GM19328 (cell line): ENCODE data around the gene IFI44L.

ENCODE experiments used
- ATAC-seq: cut with Tn5 transposase; IDR thresholded peaks from one replicate; pipeline ENCODE4 v1.9.1; 2021; ENCODE audit warnings: mild to moderate bottlenecking, moderate library complexity; ENCODE audit not compliant: unreplicated experiment

Gene IFI44L

DNA sequence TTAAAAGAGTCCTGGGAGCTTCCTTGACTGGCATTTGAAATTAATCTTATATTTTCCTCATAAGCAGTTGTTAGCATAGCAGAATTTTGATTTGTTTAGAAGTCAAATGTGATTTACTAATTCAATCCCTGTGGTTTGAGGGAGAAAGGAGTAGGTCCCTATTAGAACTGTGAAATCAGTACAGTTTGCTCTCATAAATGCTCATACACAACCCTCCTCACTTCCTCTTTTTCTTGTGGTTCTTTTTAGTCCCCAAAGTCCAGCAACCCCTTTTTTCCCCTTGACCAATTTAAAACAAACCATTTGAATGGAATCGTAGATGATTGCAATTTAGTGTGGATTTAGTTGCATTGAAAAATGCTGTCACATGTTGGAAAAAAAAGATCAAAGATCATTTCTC is 20.2 kb downstream of the IFI44L start:
- no peak for ATAC-seq

DNA sequence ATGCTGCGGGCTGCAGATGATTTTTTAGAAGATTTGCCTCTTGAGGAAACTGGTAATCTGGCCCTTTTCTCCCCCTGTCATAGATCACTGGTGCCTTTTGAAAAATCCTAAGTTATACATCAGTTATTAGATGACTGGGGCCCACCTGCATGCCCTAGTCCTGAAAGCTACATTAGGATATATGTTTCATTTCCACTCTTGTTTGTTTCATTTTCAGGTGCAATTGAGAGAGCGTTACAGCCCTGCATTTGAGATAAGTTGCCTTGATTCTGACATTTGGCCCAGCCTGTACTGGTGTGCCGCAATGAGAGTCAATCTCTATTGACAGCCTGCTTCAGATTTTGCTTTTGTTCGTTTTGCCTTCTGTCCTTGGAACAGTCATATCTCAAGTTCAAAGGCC is 21.3 kb downstream of the IFI44L start:
- no peak for ATAC-seq

DNA sequence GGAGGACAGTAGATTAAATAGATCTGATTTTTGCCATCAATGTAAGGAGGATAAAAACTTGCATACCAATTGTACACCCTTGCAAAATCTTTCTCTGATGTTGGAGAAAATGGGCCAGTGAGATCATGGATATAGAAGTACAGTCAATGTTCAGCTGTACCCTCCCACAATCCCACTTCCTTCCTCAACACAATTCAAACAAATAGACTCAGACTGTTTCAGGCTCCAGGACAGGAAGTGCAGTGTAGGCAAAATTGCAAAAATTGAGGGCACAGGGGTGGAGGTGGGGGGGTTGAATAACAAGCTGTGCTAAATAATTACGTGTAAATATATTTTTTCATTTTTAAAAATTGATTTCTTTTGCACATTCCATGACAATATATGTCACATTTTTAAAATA is 25.5 kb downstream of the IFI44L start:
- no peak for ATAC-seq

DNA sequence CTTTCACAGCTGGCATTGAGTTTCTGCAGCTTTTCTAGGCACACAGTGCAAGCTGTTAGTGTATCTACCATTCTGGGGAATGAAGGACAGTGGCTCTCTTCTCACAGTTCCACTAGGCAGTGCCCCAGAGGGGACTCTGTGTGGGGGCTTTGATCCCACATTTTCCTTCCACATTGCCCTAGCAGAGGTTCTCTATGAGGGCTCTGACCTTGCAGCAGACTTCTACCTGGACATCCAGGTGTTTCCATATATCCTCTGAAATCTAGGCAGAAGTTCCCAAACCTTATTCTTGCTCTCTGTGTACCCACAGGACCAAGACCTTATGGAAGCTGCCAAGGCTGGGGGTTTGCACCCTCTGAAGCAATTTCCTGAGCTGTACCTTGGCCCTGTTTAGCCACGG is 27.0 kb downstream of the IFI44L start:
- ATAC-seq, result no peak

DNA sequence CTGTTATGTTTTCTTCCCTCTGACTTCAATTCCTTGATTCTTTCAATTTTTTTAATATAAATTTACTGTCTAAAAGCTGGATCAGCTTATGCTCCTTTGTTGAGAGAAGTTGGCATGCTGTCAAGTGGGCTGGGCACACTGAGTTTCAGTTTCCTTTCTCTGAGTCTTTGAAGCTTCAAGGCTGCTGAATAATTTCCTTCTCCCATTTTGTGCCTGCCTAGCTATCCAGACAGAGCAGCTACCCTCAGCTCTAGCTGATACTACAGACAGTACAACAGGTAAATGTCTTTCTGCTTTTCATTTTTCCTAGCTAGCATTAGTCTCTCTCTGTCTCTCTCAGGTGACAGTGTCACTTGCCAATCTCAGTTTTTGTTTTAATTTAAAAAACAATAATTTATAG is 29.4 kb downstream of the IFI44L start, which contains the start of gene IFI44:
TSS of gene IFI44 (plus strand) at position 204 of the 400 bp plus-strand sequence. CDS start 365 bp downstream, outside the sequence.
- ATAC-seq, result peak; percentile 70

DNA sequence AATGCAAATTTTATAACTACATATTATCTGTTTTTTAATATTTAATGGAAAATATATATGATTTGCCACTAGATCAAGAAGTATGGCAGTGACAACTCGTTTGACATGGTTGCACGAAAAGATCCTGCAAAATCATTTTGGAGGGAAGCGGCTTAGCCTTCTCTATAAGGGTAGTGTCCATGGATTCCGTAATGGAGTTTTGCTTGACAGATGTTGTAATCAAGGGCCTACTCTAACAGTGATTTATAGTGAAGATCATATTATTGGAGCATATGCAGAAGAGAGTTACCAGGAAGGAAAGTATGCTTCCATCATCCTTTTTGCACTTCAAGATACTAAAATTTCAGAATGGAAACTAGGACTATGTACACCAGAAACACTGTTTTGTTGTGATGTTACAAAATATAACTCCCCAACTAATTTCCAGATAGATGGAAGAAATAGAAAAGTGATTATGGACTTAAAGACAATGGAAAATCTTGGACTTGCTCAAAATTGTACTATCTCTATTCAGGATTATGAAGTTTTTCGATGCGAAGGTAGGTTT is 29.9 kb downstream of the IFI44L start:
- no peak for ATAC-seq

DNA sequence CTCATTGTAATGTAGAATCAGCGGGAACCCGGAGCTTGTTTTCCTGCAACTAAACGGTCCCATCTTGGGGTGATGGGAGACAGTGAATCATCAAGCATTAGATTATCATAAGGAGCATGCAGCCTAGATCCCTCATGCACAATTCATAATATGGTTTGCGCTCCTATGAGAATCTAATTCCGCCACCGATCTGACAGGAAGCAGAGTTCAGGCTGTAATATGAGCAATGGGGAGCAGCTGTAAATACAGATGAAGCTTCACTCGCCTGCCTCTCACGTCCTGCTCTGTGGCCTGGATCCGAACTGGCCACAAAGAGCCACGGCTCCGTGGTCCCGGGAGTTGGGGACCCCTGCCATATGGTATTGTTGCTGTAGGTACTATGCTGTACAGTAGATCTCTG is 31.0 kb downstream of the IFI44L start:
- ATAC-seq, result peak; percentile 38

DNA sequence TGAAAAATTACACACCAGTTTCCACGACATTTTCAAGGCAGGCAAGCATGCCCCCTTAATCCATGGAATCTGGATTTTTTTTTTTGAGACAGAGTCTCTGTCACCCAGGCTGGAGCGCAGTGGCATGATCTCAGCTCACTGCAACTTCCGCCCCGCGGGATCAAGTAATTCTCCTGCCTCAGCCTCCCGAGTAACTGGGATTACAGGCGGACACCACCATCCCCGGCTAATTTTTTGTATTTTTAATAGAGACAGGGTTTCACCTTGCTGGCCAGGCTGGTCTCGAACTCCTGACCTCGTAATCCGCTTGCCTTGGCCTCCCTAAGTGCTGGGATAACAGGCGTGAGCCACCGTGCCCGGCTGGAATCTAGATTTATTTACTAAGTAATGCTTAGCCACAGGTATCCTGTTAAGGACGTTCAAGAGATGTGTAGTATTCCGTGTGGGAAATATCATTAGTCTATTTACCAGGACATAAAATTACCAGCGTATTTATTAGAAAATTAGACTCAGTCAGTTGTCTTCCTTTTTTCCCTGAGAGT is 31.8 kb downstream of the IFI44L start:
- no peak for ATAC-seq

DNA sequence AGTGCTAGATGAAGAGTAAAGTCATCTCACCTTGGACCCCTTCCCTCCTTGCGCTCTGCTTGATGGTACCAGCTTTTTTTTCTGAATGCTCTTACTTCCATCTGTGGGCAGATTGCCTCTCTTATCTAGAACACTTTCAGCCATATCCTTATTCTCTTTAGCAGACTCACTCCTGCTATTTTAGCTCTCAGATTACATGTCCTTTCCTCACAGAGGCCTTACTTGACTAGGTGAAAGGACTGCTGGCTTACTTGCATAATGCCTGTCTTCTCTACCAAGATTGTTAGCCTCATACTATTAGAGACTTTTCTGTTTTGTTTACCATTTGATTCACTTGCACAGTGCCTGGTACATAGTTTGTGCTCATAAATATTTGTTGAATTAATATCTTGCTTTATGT is 38.7 kb downstream of the IFI44L start:
- no peak for ATAC-seq

DNA sequence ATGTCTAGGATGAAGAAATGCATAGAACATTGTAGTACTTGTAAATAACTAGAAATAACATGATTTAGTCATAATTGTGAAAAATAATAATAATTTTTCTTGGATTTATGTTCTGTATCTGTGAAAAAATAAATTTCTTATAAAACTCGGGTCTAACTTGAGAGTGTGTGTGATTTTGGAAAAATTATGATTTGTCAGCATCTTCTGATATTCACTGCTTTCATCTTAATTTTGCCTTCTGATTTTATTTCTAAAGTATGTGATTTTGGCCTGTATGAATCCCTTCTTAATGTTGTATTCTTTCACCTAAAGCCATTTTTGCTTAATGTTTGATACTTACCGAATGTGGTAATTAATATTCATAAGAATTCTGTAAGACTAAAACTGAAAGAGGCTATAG is 43.7 kb downstream of the IFI44L start:
- no peak for ATAC-seq

DNA sequence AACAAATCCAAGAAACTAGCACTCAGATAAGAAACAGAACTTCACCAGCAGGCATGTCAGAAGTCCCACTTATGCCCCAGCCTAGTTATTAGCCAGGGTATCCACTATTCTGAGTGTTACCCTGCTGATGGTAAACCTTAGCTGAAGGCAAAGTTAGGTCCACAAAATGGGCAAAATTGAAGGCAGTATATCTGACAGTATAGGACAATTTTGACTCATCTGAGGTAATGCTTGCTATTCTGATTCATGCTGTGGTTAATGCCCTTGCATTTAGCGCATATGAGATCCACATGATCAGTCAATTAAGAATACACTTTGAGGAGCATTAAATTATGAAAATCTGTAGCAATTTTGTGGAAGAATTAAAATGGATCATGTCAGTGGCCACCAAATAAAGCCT is 44.5 kb downstream of the IFI44L start:
- ATAC-seq, result no peak

DNA sequence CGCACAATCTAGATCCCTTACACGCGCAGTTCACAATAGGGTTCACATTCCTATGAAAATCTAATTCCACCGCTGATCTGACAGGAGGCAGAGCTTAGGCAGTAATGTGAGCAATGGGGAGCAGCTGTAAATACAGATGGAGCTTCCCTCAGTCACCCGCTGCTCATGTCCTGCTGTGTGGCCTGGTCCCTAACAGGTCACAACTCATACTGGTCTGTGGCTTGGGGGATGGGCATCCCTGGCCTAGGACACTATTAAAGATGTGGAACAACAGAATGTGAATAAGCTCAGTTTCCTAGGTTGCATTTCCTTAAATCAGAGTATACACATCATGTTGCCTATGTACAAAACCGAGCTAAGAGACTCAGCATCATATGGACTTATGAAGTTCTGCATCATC is 45.6 kb downstream of the IFI44L start:
- ATAC-seq, result no peak

DNA sequence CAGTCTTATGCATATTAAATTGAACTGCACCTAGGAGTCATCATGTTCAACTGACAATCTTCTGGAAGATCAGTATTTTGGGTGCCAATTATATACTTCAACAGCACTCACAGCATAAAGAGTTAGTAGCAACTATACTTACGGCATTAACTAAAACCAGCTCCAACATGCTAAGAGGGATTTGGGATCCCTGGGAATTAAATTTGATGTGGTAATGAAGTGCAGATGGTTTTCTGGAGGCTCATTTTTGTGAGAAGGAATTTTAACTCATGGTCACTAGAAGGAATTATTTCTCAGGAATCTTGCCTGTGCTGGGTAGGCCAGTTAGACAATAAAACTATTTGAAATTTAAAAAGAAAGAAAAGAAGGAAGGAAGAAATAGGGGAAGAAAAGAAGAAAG is 47.7 kb downstream of the IFI44L start:
- no peak for ATAC-seq

DNA sequence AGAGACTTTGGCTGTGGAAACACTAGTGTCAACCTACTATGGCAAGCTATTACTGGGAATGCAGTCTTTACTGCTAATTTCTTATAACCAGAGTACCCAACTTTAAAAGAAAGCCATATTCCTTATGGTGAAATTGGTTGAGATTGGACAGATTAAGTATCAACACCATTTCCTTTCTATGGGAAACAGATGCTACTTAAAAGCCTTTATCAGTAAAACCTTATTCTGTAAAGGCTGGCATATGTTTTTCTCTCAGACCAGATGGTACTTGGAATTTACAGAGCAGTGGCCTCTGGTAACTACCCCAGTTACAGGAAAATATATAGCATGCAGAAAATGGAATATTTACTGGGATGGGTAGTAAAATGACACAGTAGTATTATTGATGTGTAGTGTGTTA is 48.2 kb downstream of the IFI44L start:
- ATAC-seq, result no peak

DNA sequence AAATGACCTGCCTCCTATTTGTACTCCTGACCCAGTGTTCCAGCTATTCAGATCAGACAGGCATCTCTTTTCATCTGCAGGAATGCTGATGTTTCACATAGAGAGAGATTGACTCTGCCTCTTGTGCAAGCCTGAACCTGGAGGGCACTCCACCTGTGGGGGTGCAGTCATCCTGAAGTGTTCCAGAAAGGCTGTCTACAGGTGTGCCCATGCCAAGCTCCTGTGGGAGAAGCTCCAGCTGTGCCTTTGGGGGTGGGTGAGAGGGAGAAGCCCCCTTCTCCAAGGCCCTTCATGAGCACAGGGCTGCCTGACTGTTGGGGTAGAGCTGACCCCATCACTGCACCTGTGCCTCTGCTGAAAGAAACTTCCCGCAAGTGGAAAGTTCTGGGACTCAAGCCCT is 52.2 kb downstream of the IFI44L start:
- ATAC-seq, result no peak

DNA sequence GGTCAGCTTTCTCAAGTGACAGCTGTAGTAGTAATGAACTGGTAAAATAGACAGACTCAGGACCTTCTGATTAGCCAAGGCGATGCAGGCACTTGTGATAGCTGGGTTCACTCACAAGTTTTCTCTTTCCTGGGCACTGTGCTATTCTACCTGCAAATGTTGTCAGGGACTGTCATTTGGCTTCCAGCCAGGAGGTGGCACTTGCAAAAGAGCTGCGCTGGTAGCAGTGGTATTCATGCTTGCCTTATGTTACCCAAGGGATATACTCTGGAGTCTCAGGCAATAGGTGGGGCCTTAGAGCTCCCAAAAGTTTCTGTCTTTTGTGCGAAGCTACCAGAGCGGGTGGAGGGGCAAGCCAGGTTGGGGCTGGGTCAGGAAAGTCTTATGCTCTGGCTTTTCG is 52.9 kb downstream of the IFI44L start:
- ATAC-seq, result no peak

DNA sequence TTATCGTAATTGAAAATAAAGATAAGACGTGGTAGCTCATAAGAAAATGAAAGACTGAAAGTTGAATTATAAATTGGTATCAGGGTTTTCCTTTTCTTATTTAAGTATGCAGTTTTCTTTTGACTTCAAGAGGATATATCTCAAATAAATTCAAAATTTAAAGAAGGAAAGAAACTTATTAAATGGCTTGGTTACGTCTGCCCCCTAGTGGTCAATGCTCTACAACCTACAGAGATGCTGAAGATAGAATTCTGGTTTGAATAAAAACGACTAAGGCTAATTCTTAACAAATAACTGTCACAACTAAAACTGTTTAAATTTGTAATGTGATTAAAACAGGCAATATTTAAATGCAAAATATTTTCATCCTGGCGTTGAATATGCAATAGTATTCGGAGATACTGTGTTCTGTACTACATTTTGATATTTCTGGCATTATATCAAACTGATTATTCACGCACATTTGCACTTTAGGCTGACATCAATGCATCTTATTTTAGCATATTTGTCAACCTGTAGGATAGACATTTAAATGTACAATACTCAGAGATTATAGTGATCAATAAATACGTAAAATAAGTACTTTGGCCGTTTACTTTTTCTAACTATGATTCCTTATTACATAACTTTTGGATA is 56.2 kb downstream of the IFI44L start:
- no peak for ATAC-seq

DNA sequence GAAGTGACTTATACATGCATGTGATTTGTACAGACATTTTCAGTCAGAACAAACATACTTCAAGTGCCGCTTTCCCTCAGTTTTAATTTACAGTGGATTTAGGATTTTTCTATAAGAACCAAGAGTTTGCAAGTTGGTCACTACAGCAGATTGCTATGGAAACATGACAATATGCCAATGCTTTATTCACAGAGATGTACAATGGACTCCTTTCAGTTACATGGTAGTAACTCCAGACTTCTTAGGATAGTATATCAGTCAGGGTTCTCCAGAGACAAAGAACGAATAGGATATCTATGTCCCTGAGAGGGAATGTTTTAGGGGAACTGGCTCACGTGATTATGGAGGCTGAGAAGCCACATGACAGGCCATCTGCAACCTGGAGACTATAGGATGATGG is 56.7 kb downstream of the IFI44L start:
- no peak for ATAC-seq

DNA sequence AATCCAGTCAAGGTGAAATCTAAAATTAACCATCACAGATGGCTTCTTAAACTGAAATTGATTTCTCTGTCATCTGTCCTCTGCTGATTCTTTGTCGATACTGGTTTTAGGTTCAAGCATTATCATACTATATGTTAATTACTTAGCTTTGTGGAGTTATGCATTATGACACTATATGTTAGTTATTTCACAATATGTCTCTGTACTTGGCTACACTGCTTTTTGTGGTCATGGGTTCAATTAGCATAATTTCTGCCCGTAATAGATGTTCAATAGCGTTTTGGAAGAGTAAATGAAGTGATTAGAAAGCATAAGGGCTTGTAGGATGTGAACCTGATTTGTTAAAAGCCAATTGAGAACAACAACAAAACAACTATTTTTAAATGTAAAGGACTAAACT is 57.5 kb downstream of the IFI44L start:
- ATAC-seq, result no peak

DNA sequence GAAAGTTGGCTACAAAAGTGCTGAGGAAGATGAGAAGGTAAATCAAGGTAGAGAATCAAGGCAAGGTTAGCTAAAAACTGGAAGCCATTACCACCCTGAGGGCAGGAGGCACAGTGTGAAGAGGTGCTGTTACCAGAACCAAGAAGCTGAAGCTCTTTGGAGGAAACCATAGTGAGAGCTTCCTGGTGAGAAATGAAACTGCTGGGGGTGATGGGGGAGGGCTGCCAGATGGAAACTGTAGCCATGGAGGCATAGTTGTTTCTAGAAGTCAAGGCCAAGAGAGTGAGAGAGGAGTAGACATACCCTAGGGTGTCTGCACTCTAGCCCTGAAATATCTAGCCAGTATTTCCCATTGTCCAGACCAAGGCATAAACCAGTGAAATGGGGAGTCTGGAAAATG is 58.1 kb downstream of the IFI44L start:
- ATAC-seq, result peak; percentile 78

DNA sequence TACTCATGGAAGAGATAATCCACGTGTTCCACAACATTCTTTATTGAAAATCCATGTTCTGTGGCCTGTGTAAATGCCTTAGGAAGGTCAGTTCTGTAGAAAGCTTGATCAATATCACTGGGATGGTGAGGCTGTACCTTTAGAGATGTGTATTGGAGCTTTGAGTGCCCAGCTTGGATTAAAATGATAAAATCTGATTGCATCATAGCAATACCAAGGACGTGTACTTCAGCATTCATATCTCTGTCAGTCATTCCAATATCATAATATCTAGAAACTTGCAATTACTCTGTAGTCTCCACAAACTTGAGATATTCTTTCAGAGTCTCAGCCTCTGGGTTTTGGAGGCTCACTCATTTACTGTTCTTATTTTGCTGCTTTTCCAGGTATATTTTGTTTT is 61.0 kb downstream of the IFI44L start:
- ATAC-seq, result no peak

DNA sequence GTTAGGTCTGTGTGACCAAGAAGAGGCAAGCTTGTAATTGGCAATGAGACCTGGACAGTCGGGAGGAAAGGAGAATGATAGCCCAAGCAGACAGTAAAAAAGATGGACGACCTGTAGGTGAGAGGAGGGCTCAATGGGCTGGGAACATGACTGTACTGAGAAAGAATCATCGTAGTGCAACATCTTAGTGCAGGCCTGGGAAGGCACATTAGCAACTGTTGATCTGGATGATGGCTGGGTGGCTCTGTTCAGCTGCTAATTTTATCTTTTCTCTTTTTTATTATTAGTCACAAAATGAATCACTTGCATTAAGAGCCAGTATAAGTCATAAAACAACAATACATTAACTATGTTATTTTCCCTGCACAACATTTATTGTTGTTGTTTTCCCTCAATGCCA is 62.2 kb downstream of the IFI44L start:
- no peak for ATAC-seq

DNA sequence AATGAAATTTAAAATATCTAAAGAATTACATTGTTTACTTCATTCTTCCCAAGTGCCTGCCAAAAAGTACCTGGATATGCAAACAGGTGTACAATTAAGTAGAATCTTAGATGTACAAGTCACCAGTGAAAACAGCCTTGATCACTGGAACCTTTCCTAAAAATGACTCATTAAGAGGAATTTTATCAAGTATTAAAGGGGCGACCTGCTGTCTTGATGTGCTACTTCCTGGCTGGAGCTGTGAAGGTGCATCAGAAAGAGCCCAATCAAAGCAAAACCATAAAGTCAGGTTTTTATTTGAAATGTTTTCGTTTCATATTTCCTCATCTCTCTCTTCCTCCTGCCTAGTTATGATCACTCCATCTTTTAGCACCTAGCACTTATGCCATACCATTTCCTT is 62.8 kb downstream of the IFI44L start:
- no peak for ATAC-seq
